HepG2 (cell line): ENCODE measurements around the gene DNMBP. TPM values are rescaled to one million over a fixed set of nuclear protein-coding genes. Genes with fewer than 3 reads are reported as not detected.

Experiments
- ATAC-seq: fragments of 200-7000 bp; cut with Tn5 transposase; 3 replicates; pipeline ENCODE4 v1.9.1; 2020; ENCODE audit warnings: mild to moderate bottlenecking, moderate library complexity
- BruUV-seq: library from RNA; stranded (reverse); fragments of 400-500 nt; replicated peaks from 2 replicates; lab custom pipeline; 2021; lab: Mats Ljungman, UMichigan
- CTCF ChIA-PET: fragments of 300-600 bp; formaldehyde crosslinking; extraction: SDS; loops from one replicate; lab custom pipeline; 2021; ENCODE audit warnings: low total read pairs, inconsistent platforms, low intra/inter-chr PET ratio; lab: Yijun Ruan, JAX
- POLR2A ChIA-PET: fragments of 350-600 bp; sonication (Branson Sonifier 250); formaldehyde crosslinking; loops from one replicate; lab custom pipeline; 2020; ENCODE audit warnings: antibody characterized with exemption, inconsistent platforms; lab: Yijun Ruan, JAX
- DNase-seq: peaks from one replicate; pipeline ENCODE4 v3.0.0-alpha.2; 2015; ENCODE audit warnings: low spot score
- FAIRE-seq: peaks from 3 replicates; lab custom pipeline; 2011; peaks lifted over from hg19 to GRCh38; lab: Jason Lieb, UNC
- H2AFZ ChIP-seq: one replicate; pipeline ENCODE4 v1.6.1; 2011; ENCODE audit warnings: low read length, inconsistent platforms
- H3K27ac ChIP-seq: fragments of 300-600 bp; 3 replicates; pipeline ENCODE4 v1.8.0; 2011; ENCODE audit warnings: mixed run types, mild to moderate bottlenecking, mixed read lengths, low read length, inconsistent platforms; ENCODE audit not compliant: insufficient read depth; ENCODE audit errors: extremely low read length
- H3K27me3 ChIP-seq, 2 experiments: fragments of 200-600 bp in 1 of 2; 2 replicates in 1 of 2; 3 replicates in 1 of 2; pipeline versions ENCODE4 v1.6.0 to v1.8.0; 2011; ENCODE audit warnings: low read length in 2 of 2, mild to moderate bottlenecking in 2 of 2, moderate library complexity in 2 of 2, inconsistent platforms in 1 of 2; ENCODE audit not compliant: insufficient read depth in 2 of 2, control insufficient read depth in 1 of 2
- H3K36me3 ChIP-seq, 2 experiments: fragments of 200-600 bp in 1 of 2; replicated peaks in 1 of 2; 2 replicates in 1 of 2; 3 replicates in 1 of 2; pipeline versions ENCODE4 v1.5.1 to v1.8.0; 2011; ENCODE audit warnings: low read length in 2 of 2, inconsistent platforms in 1 of 2; ENCODE audit not compliant: insufficient read depth in 2 of 2, control insufficient read depth in 1 of 2
- H3K4me1 ChIP-seq: 2 replicates; pipeline ENCODE4 v1.5.1; 2012; ENCODE audit warnings: low read length, inconsistent platforms; ENCODE audit not compliant: insufficient read depth
- H3K4me2 ChIP-seq: 2 replicates; pipeline ENCODE4 v1.6.0; 2011; ENCODE audit warnings: low read depth, low read length, inconsistent platforms
- H3K4me3 ChIP-seq, 3 experiments: fragments of 200-600 bp in 1 of 3; sonication (generic), shearing (Covaris generic) in 1 of 3; replicated peaks in 1 of 3; 2 replicates each; pipeline ENCODE4 v1.5.1; 2011 to 2016; ENCODE audit warnings: low read length in 3 of 3, inconsistent platforms in 2 of 3, low read depth in 2 of 3, mild to moderate bottlenecking in 2 of 3, control low read depth in 1 of 3, mixed read lengths in 1 of 3; ENCODE audit not compliant: insufficient read depth in 1 of 3
- H3K79me2 ChIP-seq: one replicate; pipeline ENCODE4 v1.6.1; 2011; ENCODE audit warnings: low read length, inconsistent platforms; ENCODE audit not compliant: insufficient read depth
- H3K9ac ChIP-seq: 2 replicates; pipeline ENCODE4 v1.6.0; 2011; ENCODE audit warnings: mild to moderate bottlenecking, low read depth, low read length, inconsistent platforms; ENCODE audit not compliant: insufficient read depth
- H3K9me3 ChIP-seq: 2 replicates; pipeline ENCODE4 v1.5.1; 2012; ENCODE audit warnings: mild to moderate bottlenecking, low read length
- H4K20me1 ChIP-seq: 2 replicates; pipeline ENCODE4 v1.6.0; 2011; ENCODE audit warnings: inconsistent platforms, mild to moderate bottlenecking, low read length, moderate library complexity; ENCODE audit not compliant: insufficient read depth
- DMAP1 ChIP-seq: IDR thresholded peaks from 2 replicates; pipeline ENCODE4 v1.6.1; 2016
- ERF ChIP-seq: IDR thresholded peaks from 2 replicates; pipeline ENCODE4 v1.6.1; 2018; ENCODE audit warnings: missing biosample characterization, missing genetic modification reagents
- GABPA ChIP-seq, 2 experiments: IDR thresholded peaks; 2 replicates each; pipeline ENCODE4 v1.6.1; 2011 to 2016; ENCODE audit warnings: low read depth in 2 of 2, low read length in 1 of 2, missing biosample characterization in 1 of 2, missing genetic modification characterization in 1 of 2
- NFIC ChIP-seq: IDR thresholded peaks from 2 replicates; pipeline ENCODE4 v1.6.1; 2012; ENCODE audit warnings: mild to moderate bottlenecking, low read length, inconsistent platforms
- NR2F1 ChIP-seq, 2 experiments: fragments of 450-650 bp in 1 of 2; formaldehyde crosslinking in 1 of 2; IDR thresholded peaks; 2 replicates each; pipeline versions ENCODE4 v1.5.0 to v1.6.1; 2016 to 2020; ENCODE audit warnings: mild to moderate bottlenecking in 1 of 2, missing compliant biosample characterization in 1 of 2, missing genetic modification reagents in 1 of 2, moderate library complexity in 1 of 2
- PRDM4 ChIP-seq: sonication (generic); formaldehyde crosslinking; IDR thresholded peaks from 2 replicates; pipeline ENCODE4 v1.9.0; 2021; ENCODE audit warnings: missing genetic modification reagents, borderline replicate concordance
- SP5 ChIP-seq: IDR thresholded peaks from 2 replicates; pipeline ENCODE4 v1.6.1; 2016; ENCODE audit warnings: low read depth, borderline replicate concordance
- SSRP1 ChIP-seq: IDR thresholded peaks from 2 replicates; pipeline ENCODE4 v1.6.1; 2016; ENCODE audit warnings: control low read depth
- TBL1XR1 ChIP-seq: fragments of 150-350 bp; IDR thresholded peaks from 2 replicates; pipeline ENCODE4 v1.6.1; 2014; ENCODE audit warnings: borderline replicate concordance, low read length; ENCODE audit not compliant: partially characterized antibody
- ZC3H4 ChIP-seq: sonication (generic); formaldehyde crosslinking; IDR thresholded peaks from 2 replicates; pipeline ENCODE4 v1.4.0; 2020; ENCODE audit warnings: missing genetic modification reagents, borderline replicate concordance
- ZMAT5 ChIP-seq: sonication (generic); formaldehyde crosslinking; IDR thresholded peaks from 2 replicates; pipeline ENCODE4 v1.5.0; 2020; ENCODE audit warnings: mild to moderate bottlenecking, low read depth, missing genetic modification reagents, borderline replicate concordance
- ZNF530 ChIP-seq: sonication (generic); formaldehyde crosslinking; IDR thresholded peaks from 2 replicates; pipeline ENCODE4 v1.5.0; 2020; ENCODE audit warnings: low read depth, mild to moderate bottlenecking, missing genetic modification reagents
- ZNF546 ChIP-seq: sonication (generic); formaldehyde crosslinking; conservative IDR thresholded peaks from 2 replicates; pipeline ENCODE4 v1.8.1; 2023; ENCODE audit warnings: mild to moderate bottlenecking, missing genetic modification reagents
- ZNF577 ChIP-seq: sonication (generic); formaldehyde crosslinking; IDR thresholded peaks from 2 replicates; pipeline ENCODE4 v1.4.0; 2020; ENCODE audit warnings: mild to moderate bottlenecking, low read depth, missing genetic modification reagents, borderline replicate concordance
- ZNF598 ChIP-seq: sonication (generic); formaldehyde crosslinking; IDR thresholded peaks from 2 replicates; pipeline ENCODE4 v1.5.1; 2020; ENCODE audit warnings: mild to moderate bottlenecking, missing genetic modification reagents, borderline replicate concordance
- ZNF670 ChIP-seq: sonication (generic); formaldehyde crosslinking; IDR thresholded peaks from 2 replicates; pipeline ENCODE4 v1.8.0; 2022; ENCODE audit warnings: mild to moderate bottlenecking, missing genetic modification reagents, borderline replicate concordance
- ZSCAN30 ChIP-seq: sonication (generic); formaldehyde crosslinking; IDR thresholded peaks from 2 replicates; pipeline ENCODE4 v1.5.0; 2020; ENCODE audit warnings: mild to moderate bottlenecking, missing genetic modification reagents
- WGBS: methylation state at CpG from one replicate; pipeline ENCODE4 v1.1.6; 2017; ENCODE audit warnings: low lambda C conversion rate; 5-methylcytosine and 5-hydroxymethylcytosine counted together
- in situ Hi-C: cut with HindIII; loops from 2 replicates; pipeline ENCODE4 v1.10.0; 2017; ENCODE audit warnings: low pct_unique_long_range_greater_than_20kb; ENCODE audit not compliant: extremely low pct_ligation_motif_present
- intact Hi-C: fragments of 100-400 bp; cut with micrococcal nuclease; formaldehyde crosslinking; loops from one replicate; pipeline ENCODE4 v1.10.0; 2022; ENCODE audit not compliant: unreplicated experiment
- polyA plus RNA-seq, 8 experiments: library from polyadenylated mRNA; depleted of rRNA in 3 of 8; stranded (reverse) in 7 of 8; unstranded in 1 of 8; fragments of >200 nt; fragmentation: Illumina TruSeq in 4 of 8; extraction: Trizol in 4 of 8; gene quantifications; 2 replicates each; pipeline versions ENCODE4 v1.2.1 to v1.2.3, GENCODE V29; 2011 to 2016; ENCODE audit warnings: low read depth in 4 of 8, missing spikeins in 1 of 8, mixed read lengths in 1 of 8; ENCODE audit not compliant: insufficient read depth in 1 of 8
- total RNA-seq, 5 experiments: library from RNA; depleted of rRNA; stranded (reverse); fragments of >200 nt; fragmentation: Illumina TruSeq; extraction: Trizol; gene quantifications; 2 replicates each; pipeline ENCODE4 v1.2.3, GENCODE V29; 2016; ENCODE audit warnings: low read depth in 1 of 5
- TF ChIP-seq, protein P1 (sequence below): IDR thresholded peaks from 2 replicates; pipeline ENCODE4 v1.6.1; 2016; ENCODE audit warnings: low read depth, missing genetic modification reagents, missing compliant biosample characterization

Gene DNMBP
- total and polyA plus RNA-seq, 2 of the 13 experiments (the other 11 are each of a cell fraction or from before 2014, with no cell fraction given) = 3.6 to 6.3 TPM

- ATAC-seq (no peak), DNase-seq (no peak), FAIRE-seq (no peak)
- Histone ChIP-seq H3K4me2 (no peak overlapping the region), H3K79me2 (no peaks in the 10 kb centered on the region), H3K4me3 (no peak overlapping the region), H4K20me1 (no peaks in the 10 kb centered on the region), H3K9ac (no peak overlapping the region), H3K27ac (no peak overlapping the region), H2AFZ (no peak overlapping the region), H3K36me3 (no peaks in the 10 kb centered on the region), H3K9me3 (peaks cover 11% of the 10 kb centered on the region), H3K4me1 (peaks cover 34% of the 10 kb centered on the region), H3K27me3 (no peaks in the 10 kb centered on the region)
- BruUV-seq = no TSS peak
- intact Hi-C loops (no loop called here), in situ Hi-C loops (no loop called here)
- ChIA-PET CTCF (no interaction called here), POLR2A (interaction anchor here (0.6 to 1.1 kb wide), 2 partner anchors 12 to 259 kb away, joined by 4 to 5 read pairs; no protein-coding TSS in a partner anchor)
- WGBS = 86% methylated on average over 5 of the region's 5 CpGs
- TF ChIP-seq GABPA (IDR thresholded peaks at IDR 0.05; ENCODE audit: low read depth, low read length) = no peak
- TF ChIP-seq GABPA (CRISPR knock-in tag; IDR thresholded peaks at IDR 0.05; ENCODE audit: low read depth) = no peak
- TF ChIP-seq ZNF577 (CRISPR knock-in tag) = no peak
- TF ChIP-seq, protein P1, sequence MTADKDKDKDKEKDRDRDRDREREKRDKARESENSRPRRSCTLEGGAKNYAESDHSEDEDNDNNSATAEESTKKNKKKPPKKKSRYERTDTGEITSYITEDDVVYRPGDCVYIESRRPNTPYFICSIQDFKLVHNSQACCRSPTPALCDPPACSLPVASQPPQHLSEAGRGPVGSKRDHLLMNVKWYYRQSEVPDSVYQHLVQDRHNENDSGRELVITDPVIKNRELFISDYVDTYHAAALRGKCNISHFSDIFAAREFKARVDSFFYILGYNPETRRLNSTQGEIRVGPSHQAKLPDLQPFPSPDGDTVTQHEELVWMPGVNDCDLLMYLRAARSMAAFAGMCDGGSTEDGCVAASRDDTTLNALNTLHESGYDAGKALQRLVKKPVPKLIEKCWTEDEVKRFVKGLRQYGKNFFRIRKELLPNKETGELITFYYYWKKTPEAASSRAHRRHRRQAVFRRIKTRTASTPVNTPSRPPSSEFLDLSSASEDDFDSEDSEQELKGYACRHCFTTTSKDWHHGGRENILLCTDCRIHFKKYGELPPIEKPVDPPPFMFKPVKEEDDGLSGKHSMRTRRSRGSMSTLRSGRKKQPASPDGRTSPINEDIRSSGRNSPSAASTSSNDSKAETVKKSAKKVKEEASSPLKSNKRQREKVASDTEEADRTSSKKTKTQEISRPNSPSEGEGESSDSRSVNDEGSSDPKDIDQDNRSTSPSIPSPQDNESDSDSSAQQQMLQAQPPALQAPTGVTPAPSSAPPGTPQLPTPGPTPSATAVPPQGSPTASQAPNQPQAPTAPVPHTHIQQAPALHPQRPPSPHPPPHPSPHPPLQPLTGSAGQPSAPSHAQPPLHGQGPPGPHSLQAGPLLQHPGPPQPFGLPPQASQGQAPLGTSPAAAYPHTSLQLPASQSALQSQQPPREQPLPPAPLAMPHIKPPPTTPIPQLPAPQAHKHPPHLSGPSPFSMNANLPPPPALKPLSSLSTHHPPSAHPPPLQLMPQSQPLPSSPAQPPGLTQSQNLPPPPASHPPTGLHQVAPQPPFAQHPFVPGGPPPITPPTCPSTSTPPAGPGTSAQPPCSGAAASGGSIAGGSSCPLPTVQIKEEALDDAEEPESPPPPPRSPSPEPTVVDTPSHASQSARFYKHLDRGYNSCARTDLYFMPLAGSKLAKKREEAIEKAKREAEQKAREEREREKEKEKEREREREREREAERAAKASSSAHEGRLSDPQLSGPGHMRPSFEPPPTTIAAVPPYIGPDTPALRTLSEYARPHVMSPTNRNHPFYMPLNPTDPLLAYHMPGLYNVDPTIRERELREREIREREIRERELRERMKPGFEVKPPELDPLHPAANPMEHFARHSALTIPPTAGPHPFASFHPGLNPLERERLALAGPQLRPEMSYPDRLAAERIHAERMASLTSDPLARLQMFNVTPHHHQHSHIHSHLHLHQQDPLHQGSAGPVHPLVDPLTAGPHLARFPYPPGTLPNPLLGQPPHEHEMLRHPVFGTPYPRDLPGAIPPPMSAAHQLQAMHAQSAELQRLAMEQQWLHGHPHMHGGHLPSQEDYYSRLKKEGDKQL = no peak
- TF ChIP-seq ERF = no peak
- TF ChIP-seq ZNF598 (CRISPR knock-in tag) = no peak
- no peak for TF ChIP-seq DMAP1
- no peak for TF ChIP-seq TBL1XR1
- TF ChIP-seq NFIC = no peak
- no peak for TF ChIP-seq ZNF530
- no peak for TF ChIP-seq ZNF546 (CRISPR knock-in tag)
- TF ChIP-seq ZNF670 (CRISPR knock-in tag) = no peak
- no peak for TF ChIP-seq NR2F1 (CRISPR knock-in tag; IDR thresholded peaks at IDR 0.05)
- TF ChIP-seq SP5 = no peak
- no peak for TF ChIP-seq SSRP1 (CRISPR knock-in tag)
- no peak for TF ChIP-seq ZSCAN30 (CRISPR knock-in tag)
- TF ChIP-seq ZMAT5 (CRISPR knock-in tag) = no peak
- no peak for TF ChIP-seq ZC3H4 (CRISPR knock-in tag)
- no peak for TF ChIP-seq PRDM4 (CRISPR knock-in tag)
Observed at GRCh38 chr10:100025576-100025975, 15.8 kb upstream of the DNMBP start.
